GM12878 (cell line): ENCODE results near the gene ESPNL. TPM values are rescaled to one million over a fixed set of nuclear protein-coding genes. Genes with fewer than 3 reads are reported as not detected.

ENCODE experiments used
- ATAC-seq: fragments of 200-7000 bp; cut with Tn5 transposase; 3 replicates; pipeline ENCODE4 v1.9.1; 2020; ENCODE audit warnings: mild to moderate bottlenecking, moderate library complexity
- BruUV-seq: library from RNA; stranded (reverse); fragments of 400-500 nt; replicated peaks from 2 replicates; lab custom pipeline; 2021; lab: Mats Ljungman, UMichigan
- CTCF ChIA-PET: fragments of 300-600 bp; sonication (Branson Sonifier 250); formaldehyde crosslinking; extraction: SDS; loops from one replicate; lab custom pipeline; 2021; ENCODE audit warnings: inconsistent platforms; lab: Yijun Ruan, JAX
- POLR2A ChIA-PET: fragments of 350-600 bp; formaldehyde crosslinking; extraction: SDS; loops from one replicate; lab custom pipeline; 2021; ENCODE audit warnings: inconsistent platforms; lab: Charles Lee
- RAD21 ChIA-PET: fragments of 300-600 bp; sonication (Branson Sonifier 250); formaldehyde crosslinking; loops from one replicate; lab custom pipeline; 2023; ENCODE audit warnings: antibody characterized with exemption; ENCODE audit not compliant: unreplicated experiment; lab: Charles Lee
- SMC1A ChIA-PET: fragments of 300-600 bp; sonication (Branson Sonifier 250); formaldehyde crosslinking; loops from one replicate; lab custom pipeline; 2023; ENCODE audit not compliant: unreplicated experiment, uncharacterized antibody; lab: Charles Lee
- DNase-seq: peaks from one replicate; pipeline ENCODE4 v3.0.0-alpha.2; 2011; ENCODE audit warnings: low read depth, low spot score
- FAIRE-seq: peaks from 3 replicates; lab custom pipeline; 2011; peaks lifted over from hg19 to GRCh38; lab: Jason Lieb, UNC
- H2AFZ ChIP-seq: 2 replicates; pipeline ENCODE4 v1.6.0; 2011; ENCODE audit warnings: low read depth, low read length, control low read depth; ENCODE audit not compliant: control insufficient read depth
- H3K27ac ChIP-seq: 2 replicates; pipeline ENCODE4 v1.5.1; 2011; ENCODE audit warnings: control low read depth; ENCODE audit not compliant: control insufficient read depth, insufficient read depth
- H3K27me3 ChIP-seq, 2 experiments: replicated peaks in 1 of 2; 2 replicates each; pipeline versions ENCODE4 v1.6.0 to v1.6.1; 2011; ENCODE audit warnings: low read length in 1 of 2; ENCODE audit not compliant: control insufficient read depth in 2 of 2, insufficient read depth in 2 of 2
- H3K36me3 ChIP-seq, 2 experiments: 2 replicates each; pipeline ENCODE4 v1.5.1; 2011; ENCODE audit warnings: low read length in 1 of 2; ENCODE audit not compliant: control insufficient read depth in 2 of 2, insufficient read depth in 2 of 2
- H3K4me1 ChIP-seq: 2 replicates; pipeline ENCODE4 v1.6.1; 2011; ENCODE audit warnings: mild to moderate bottlenecking, low read length, moderate library complexity, mixed read lengths; ENCODE audit not compliant: control insufficient read depth, insufficient read depth
- H3K4me2 ChIP-seq: 2 replicates; pipeline ENCODE4 v1.6.0; 2011; ENCODE audit warnings: control low read depth; ENCODE audit not compliant: control insufficient read depth, insufficient read depth
- H3K4me3 ChIP-seq: fragments of 200-600 bp; sonication (generic); 2 replicates; pipeline ENCODE4 v1.5.1; 2016
- H3K79me2 ChIP-seq: 2 replicates; pipeline ENCODE4 v1.6.0; 2011; ENCODE audit warnings: low read length; ENCODE audit not compliant: control insufficient read depth, insufficient read depth
- H3K9ac ChIP-seq: 2 replicates; pipeline ENCODE4 v1.8.0; 2011; ENCODE audit warnings: low read length, control low read depth, mixed read lengths; ENCODE audit not compliant: control insufficient read depth, insufficient read depth
- H3K9me3 ChIP-seq: replicated peaks from 3 replicates; pipeline ENCODE4 v1.5.1; 2011; ENCODE audit warnings: mild to moderate bottlenecking, low read length; ENCODE audit not compliant: control insufficient read depth, insufficient read depth
- H4K20me1 ChIP-seq: 2 replicates; pipeline ENCODE4 v1.6.0; 2011; ENCODE audit not compliant: control insufficient read depth, insufficient read depth
- ASH2L ChIP-seq: fragments of 300-600, 200-600 bp; sonication (generic); IDR thresholded peaks from 2 replicates; pipeline ENCODE4 v1.6.1; 2017; ENCODE audit warnings: low read depth, mild to moderate bottlenecking, borderline replicate concordance
- ATF7 ChIP-seq: fragments of 450-650 bp; IDR thresholded peaks from 2 replicates; pipeline ENCODE4 v1.6.1; 2016; ENCODE audit warnings: low read depth, mild to moderate bottlenecking
- BCL3 ChIP-seq: IDR thresholded peaks from 2 replicates; pipeline ENCODE4 v1.6.1; 2011; ENCODE audit warnings: borderline replicate concordance, low read depth, mild to moderate bottlenecking, moderate library complexity, low read length; ENCODE audit not compliant: insufficient read depth, poor library complexity, severe bottlenecking
- CHD4 ChIP-seq: fragments of 200-600 bp; sonication (generic); IDR thresholded peaks from 2 replicates; pipeline ENCODE4 v1.6.1; 2016; ENCODE audit warnings: mild to moderate bottlenecking
- EGR1 ChIP-seq, 2 experiments: IDR thresholded peaks; 1 replicate in 1 of 2; 2 replicates in 1 of 2; pipeline ENCODE4 v1.6.1; 2011 to 2012; ENCODE audit warnings: low read depth in 2 of 2, low read length in 2 of 2, borderline replicate concordance in 1 of 2, mild to moderate bottlenecking in 1 of 2, moderate library complexity in 1 of 2
- IRF3 ChIP-seq: fragments of 450-650 bp; IDR thresholded peaks from 2 replicates; pipeline ENCODE4 v1.6.1; 2014; ENCODE audit warnings: mild to moderate bottlenecking
- KDM1A ChIP-seq: fragments of 200-600 bp; sonication (generic); IDR thresholded peaks from 2 replicates; pipeline ENCODE4 v1.6.1; 2016; ENCODE audit warnings: borderline replicate concordance
- MYB ChIP-seq: fragments of 150-350 bp; IDR thresholded peaks from 2 replicates; pipeline ENCODE4 v1.6.1; 2014; ENCODE audit warnings: mild to moderate bottlenecking, low read depth, low read length, borderline replicate concordance
- REST ChIP-seq: IDR thresholded peaks from 2 replicates; pipeline ENCODE4 v1.6.1; 2012; ENCODE audit warnings: mild to moderate bottlenecking, low read depth, low read length
- RUNX3 ChIP-seq: IDR thresholded peaks from 2 replicates; pipeline ENCODE4 v1.6.1; 2012; ENCODE audit warnings: low read length, inconsistent platforms
- STAT1 ChIP-seq: fragments of 450-650 bp; conservative IDR thresholded peaks from 2 replicates; pipeline ENCODE4 v1.6.1; 2014; ENCODE audit warnings: antibody characterized with exemption, mild to moderate bottlenecking
- TARDBP ChIP-seq: IDR thresholded peaks from 2 replicates; pipeline ENCODE4 v1.6.1; 2016; ENCODE audit warnings: borderline replicate concordance
- ZSCAN29 ChIP-seq: fragments of 450-650 bp; IDR thresholded peaks from 2 replicates; pipeline ENCODE4 v1.6.1; 2017; ENCODE audit warnings: mild to moderate bottlenecking, moderate library complexity
- WGBS: methylation state at CpG from one replicate; pipeline ENCODE4 v1.1.6; 2016; ENCODE audit warnings: low lambda C conversion rate; ENCODE audit not compliant: insufficient replicate concordance, insufficient coverage; ENCODE audit errors: missing lambda C conversion rate; 5-methylcytosine and 5-hydroxymethylcytosine counted together
- in situ Hi-C: fragments of 300-500 bp; cut with MboI; formaldehyde crosslinking; loops from 9 replicates; pipeline ENCODE4 v1.14.3; 2018; ENCODE audit warnings: mixed read lengths
- intact Hi-C: fragments of 100-400 bp; cut with micrococcal nuclease; formaldehyde crosslinking; loops from one replicate; pipeline ENCODE4 v1.14.2; 2022; ENCODE audit not compliant: unreplicated experiment
- polyA plus RNA-seq, 11 experiments: library from polyadenylated mRNA; depleted of rRNA in 4 of 11; unstranded in 6 of 11; stranded (reverse) in 5 of 11; fragments of >200 nt; fragmentation: Nextera tagmentation in 4 of 11; fragmentation: Illumina TruSeq in 1 of 11; extraction: Ambion mirVana in 4 of 11; extraction: Trizol in 1 of 11; gene quantifications; 1 replicate in 1 of 11; 2 replicates in 10 of 11; pipeline versions ENCODE4 v1.2.1 to v1.2.3, GENCODE V29; 2011 to 2016; ENCODE audit warnings: inconsistent platforms in 2 of 11, missing spikeins in 2 of 11, low read depth in 1 of 11
- total RNA-seq, 4 experiments: library from RNA; depleted of rRNA in 3 of 4; stranded (reverse); fragments of >200 nt in 3 of 4; fragmentation: Illumina TruSeq in 1 of 4; extraction: Trizol in 1 of 4; gene quantifications; 2 replicates each; pipeline versions ENCODE4 v1.2.1 to v1.2.3, GENCODE V29; 2013 to 2021

The ESPNL gene
- total and polyA plus RNA-seq, 10 of the 15 experiments (the other 5 are each of a cell fraction or from before 2014, with no cell fraction given), result 0.05 to 0.94 (median 0.36) TPM; not detected in 3

GRCh38 chr2:238135601-238136150, 35.5 kb downstream of the ESPNL start (continued):
- TF ChIP-seq STAT1 (no peak), KDM1A (no peak), CHD4 (no peak), ATF7 (no peak), ASH2L (no peak), IRF3 (no peak), TARDBP (no peak)

- intact Hi-C loops, result no loop called here
- RAD21 ChIA-PET, result no interaction called here
- TF ChIP-seq ASH2L (no peak), BCL3 (no peak), MYB (no peak), RUNX3 (no peak), REST (no peak), EGR1 (IDR thresholded peaks at IDR 0.05; ENCODE audit: borderline replicate concordance in 1 of 2, low read depth in 2 of 2, low read length in 2 of 2) (no peak), ZSCAN29 (no peak)
Measured at GRCh38 chr2:238136820-238137537, 36.8 kb downstream of the ESPNL start.

More at GRCh38 chr2:238136820-238137537, 36.8 kb downstream of the ESPNL start:
- Histone ChIP-seq H3K27me3 (no peaks in the 10 kb centered on the region), H4K20me1 (no peaks in the 10 kb centered on the region), H3K9me3 (no peaks in the 10 kb centered on the region), H3K36me3 (no peaks in the 10 kb centered on the region), H3K27ac (no peak overlapping the region), H3K79me2 (no peaks in the 10 kb centered on the region), H2AFZ (no peak overlapping the region), H3K4me1 (peaks cover 4% of the 10 kb centered on the region; the same call in 1 of the 2 replicates), H3K9ac (no peak overlapping the region), H3K4me2 (no peak overlapping the region), H3K4me3 (no peak overlapping the region)
- FAIRE-seq, result no peak
- BruUV-seq, result no TSS peak
- in situ Hi-C loops, result no loop called here
- no peak for DNase-seq
- POLR2A ChIA-PET, result interaction anchor here (0.9 kb wide), 1 partner anchor 38 kb away, joined by 3 read pairs; no protein-coding TSS in a partner anchor
- SMC1A ChIA-PET, result interaction anchor here (1.4 kb wide), 1 partner anchor 28 kb away, joined by 3 read pairs; no protein-coding TSS in a partner anchor
- WGBS, result 56% methylated on average over 14 of the region's 14 CpGs
- CTCF ChIA-PET, result interaction anchor here (0.8 kb wide), 1 partner anchor 28 kb away, joined by 5 read pairs; no protein-coding TSS in a partner anchor
- no peak for ATAC-seq
